ENCODE results near the gene FBL. TPM values are rescaled to one million over a fixed set of nuclear protein-coding genes. Genes with fewer than 3 reads are reported as not detected.
"Not testable (repeated sequence)": the region's sequence is repeated elsewhere in the genome, so short reads cannot be mapped to it uniquely, and the experiment has no call there.

FBL gene
- polyA plus RNA-seq (2013, experiment 1 of 2; ENCODE audit: insufficient read length) = 231 TPM
- polyA plus RNA-seq (2013, experiment 2 of 2; ENCODE audit: insufficient read length) = 231 TPM

- DNase-seq = peak; percentile 92
Measured at GRCh38 chr19:39845933-39846677, at the start of gene FBL. Gene FBL, minus strand, starts transcription at chr19:39846379. Its CDS starts 79 bp downstream, at chr19:39846300.

GRCh38 chr19:39895096-39895495 lies 48.9 kb upstream of the FBL start:
- not testable (repeated sequence) for DNase-seq

DNA sequence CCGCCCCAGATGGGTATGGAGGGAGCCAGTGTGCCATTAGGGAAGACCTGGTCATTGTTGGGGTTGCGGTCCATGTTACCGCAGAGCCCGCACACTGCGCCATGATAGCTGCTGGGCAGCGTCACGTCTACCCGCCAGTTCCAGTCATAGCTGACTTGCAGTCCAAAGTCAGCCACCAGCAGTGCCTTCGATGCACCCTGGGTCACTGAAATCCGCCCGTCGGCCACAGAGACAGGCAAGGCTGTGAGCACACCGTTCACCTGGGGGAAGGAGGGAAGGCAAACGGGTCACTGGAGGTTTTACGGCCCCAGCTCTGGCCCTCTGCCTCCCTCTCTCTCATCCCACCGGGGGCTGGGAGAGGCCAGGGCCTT lies 48.0 kb upstream of the FBL start:
- DNase-seq = not testable (repeated sequence)

GRCh38 chr19:39893366-39894235 lies 47.4 kb upstream of the FBL start:
- DNase-seq = not testable (repeated sequence)

- not testable (repeated sequence) for DNase-seq
Measured at GRCh38 chr19:39892506-39892902, 46.3 kb upstream of the FBL start.

- peak; percentile 6 for DNase-seq
Measured at GRCh38 chr19:39891660-39892505, 45.7 kb upstream of the FBL start.

- DNase-seq = no peak
Measured at GRCh38 chr19:39890755-39891551, 44.8 kb upstream of the FBL start.

DNA sequence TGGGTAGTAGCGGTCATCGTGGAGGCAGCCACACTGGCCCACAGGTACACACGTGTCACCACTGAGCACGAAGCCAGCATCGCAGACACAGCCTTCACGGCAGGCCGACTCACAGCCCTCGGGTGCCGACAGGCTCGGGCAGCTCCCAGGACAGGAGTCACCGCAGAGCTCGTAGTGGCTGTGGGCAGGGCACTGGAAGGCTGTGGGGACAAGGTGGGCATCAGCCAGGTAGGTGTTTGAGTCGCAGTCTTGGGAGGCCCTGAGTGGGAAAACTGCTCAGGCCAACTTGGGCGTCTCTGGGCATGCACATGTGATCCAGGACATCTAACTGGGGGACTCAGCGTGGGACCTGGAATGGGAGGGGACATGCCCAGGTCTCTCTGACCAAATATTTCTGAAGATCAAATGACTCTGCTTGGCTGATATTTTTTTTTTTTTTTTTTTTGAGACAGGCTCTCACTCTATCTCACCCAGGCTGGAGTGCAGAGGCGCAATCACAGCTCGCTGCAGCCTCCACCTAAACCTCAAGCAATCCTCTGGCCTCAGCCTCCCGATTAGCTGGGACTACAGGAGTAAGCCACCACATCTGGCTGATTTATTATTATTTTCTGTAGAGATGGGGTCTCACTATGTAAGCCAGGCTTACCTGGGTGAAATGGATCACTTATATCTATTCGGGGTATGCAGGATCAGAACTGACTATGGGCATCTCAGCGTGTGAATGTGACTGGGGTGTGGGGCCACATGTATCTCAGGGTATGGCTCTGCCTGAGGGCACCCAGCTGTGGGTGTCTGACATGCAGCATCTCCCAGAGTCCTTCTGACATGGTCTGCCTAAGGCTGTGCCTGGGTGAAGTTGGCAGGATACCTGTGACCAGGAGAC lies 43.9 kb upstream of the FBL start:
- not testable (repeated sequence) for DNase-seq

- DNase-seq = not testable (repeated sequence)
Measured at GRCh38 chr19:39887456-39887951, 41.3 kb upstream of the FBL start.

DNA sequence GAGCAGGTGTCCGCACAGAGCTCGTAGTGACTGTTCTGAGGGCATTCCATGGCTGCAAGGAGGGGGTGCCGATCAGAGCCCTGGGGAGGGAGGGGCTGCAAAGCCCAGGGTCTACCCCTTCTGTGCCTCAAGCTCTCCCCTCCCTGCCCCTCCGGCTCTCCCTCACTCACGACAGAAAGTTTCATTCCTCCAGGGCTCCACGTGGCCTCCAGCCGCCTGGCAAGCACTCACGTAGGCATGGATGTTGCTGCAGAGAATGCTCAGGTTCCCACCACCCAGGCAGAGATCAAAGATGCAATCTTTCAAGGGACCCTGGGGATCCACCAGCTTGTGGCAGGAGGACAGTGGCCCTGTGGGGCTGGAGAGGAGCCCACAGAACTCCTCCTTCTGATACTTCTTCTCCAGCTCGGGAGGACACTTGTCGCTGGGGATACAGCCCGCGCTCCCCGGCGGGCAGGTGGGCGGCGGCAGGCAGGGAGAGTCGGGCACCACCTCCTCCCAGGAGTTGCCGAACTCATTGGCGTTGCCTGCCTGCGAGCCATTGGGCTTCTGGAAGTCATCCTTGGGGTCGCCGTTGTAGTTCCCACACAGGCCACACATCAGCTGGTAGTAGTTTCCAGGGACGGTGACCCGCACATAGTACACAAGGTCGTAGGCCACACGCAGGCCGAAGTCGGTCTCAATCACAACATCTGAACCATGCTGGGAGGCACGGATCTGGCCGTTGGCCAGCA lies 39.8 kb upstream of the FBL start:
- not testable (repeated sequence) for DNase-seq

- not testable (repeated sequence) for DNase-seq
Measured at GRCh38 chr19:39884721-39885120, 38.5 kb upstream of the FBL start.

- DNase-seq = not testable (repeated sequence)
Measured at GRCh38 chr19:39882645-39883044, 36.5 kb upstream of the FBL start.

- peak; percentile 16 for DNase-seq
Measured at GRCh38 chr19:39881495-39882110, 35.4 kb upstream of the FBL start.

- DNase-seq = not testable (repeated sequence)
Measured at GRCh38 chr19:39880241-39880640, 34.1 kb upstream of the FBL start.

DNA sequence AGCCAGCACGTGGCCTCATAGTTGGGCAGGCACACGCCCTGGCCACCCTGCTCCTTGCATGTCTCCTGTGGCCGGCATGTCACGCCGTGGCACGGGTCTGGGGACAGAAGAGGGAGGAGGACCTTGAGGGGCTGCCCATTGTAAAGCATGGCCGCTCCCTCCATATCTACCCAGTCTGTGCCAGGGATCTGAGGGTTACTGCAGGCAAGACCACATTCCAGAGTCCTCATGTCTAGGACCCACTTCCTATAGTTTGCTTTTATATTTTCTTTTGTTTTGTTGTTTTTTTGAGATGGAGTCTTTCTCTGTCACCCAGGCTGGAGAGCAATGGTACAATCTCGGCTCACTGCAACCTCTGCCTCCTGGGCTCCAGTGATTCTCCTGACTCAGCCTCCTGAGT lies 33.6 kb upstream of the FBL start:
- DNase-seq = not testable (repeated sequence)

GRCh38 chr19:39878866-39879265 lies 32.7 kb upstream of the FBL start:
- not testable (repeated sequence) for DNase-seq

GRCh38 chr19:39878398-39878797 lies 32.2 kb upstream of the FBL start:
- no peak for DNase-seq

DNA sequence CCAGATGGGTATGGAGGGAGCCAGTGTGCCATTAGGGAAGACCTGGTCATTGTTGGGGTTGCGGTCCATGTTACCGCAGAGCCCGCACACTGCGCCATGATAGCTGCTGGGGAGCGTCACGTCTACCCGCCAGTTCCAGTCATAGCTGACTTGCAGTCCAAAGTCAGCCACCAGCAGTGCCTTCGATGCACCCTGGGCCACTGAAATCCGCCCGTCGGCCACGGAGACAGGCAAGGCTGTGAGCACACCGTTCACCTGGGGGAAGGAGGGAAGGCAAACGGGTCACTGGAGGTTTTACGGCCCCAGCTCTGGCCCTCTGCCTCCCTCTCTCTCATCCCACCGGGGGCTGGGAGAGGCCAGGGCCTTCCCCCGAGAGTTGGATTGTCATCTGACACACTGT lies 31.8 kb upstream of the FBL start:
- not testable (repeated sequence) for DNase-seq

GRCh38 chr19:39877488-39877887 lies 31.3 kb upstream of the FBL start:
- DNase-seq = not testable (repeated sequence)
